NCI-H1694 treated with DMSO at 0.1 percent for 48 hours (cell line): ENCODE measurements around the gene SCN5A.
A peak's percentile ranks its signal among the peaks of the same experiment; 100 is the strongest.

Source experiments
- DNase-seq: peaks from one replicate; lab custom pipeline; 2025; lab: John Stamatoyannopoulos, UW

The SCN5A gene

DNA sequence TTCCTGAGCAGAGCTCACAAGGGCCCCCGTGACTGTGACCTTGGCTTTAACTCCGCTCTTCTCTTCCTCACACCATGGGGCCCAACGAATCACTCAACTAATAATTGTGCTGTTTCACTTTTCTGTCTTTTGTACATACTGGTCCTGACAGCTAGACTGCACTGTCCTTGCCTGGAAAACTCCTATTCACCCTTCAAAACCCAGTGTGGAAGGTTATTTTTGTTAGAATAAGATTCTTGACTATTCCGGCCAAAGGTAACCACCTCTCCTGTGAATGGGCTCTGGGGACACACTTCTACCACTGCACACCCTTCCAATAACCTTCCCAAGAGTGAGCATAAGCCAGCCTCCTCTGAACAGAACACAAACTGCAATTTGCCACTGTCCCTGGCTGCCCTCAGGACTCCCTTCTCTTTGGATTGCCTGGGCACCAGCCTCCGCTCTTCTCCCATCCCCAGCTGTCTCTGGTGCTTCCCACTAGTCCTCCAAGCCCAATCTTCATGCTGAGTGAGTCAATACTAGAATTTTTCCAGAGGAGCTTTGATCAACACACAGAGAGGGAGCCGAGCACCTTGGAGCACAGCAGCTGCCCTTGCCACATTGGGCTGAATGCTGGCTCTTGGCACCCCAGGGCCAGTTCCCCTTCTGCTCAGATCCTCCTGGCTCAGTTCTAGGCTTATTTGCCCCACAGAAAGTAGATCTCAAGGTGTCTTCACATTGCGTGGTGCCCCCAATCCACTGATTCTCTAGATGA is 2.1 kb downstream of the SCN5A start:
- DNase-seq, result no peak

DNA sequence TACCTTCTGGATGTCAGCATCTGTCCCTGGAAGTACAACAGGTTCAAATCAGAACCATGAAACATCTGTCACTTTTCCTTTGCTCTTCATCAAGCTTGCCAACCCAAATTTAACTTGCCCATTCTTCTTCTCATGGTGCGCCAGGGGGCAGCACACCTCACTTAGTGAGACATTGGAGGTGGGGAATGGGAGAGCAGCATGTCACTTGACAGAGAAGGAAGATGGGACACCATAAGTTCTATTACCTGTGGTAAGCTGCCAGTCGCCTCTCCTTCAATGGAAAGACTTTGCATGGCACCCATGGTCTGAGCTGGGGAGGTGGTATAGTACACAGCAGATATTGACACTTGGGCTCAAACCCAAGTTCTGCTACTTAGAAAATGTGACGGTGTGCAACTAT is 2.9 kb downstream of the SCN5A start:
- DNase-seq, result peak; percentile 5

DNA sequence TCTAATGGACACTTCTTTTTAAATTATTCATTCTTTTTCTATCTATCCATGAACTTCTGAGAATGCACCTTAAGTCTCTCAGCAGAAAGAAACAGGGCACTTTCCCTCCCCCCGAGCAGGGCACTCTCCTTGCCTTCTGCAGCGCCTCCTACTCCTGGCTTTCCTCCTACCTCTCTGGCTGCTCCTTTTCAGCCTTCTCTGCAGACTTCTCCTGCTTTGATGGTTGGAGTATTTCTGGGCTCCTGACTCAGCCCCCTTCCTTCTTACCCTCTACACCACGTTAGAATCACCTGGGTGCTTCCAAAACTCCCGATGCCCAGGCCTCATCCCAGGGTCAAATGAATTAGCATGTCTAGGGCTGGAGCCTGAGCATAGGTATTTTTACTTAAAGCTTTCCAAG is 3.4 kb downstream of the SCN5A start:
- no peak for DNase-seq

DNA sequence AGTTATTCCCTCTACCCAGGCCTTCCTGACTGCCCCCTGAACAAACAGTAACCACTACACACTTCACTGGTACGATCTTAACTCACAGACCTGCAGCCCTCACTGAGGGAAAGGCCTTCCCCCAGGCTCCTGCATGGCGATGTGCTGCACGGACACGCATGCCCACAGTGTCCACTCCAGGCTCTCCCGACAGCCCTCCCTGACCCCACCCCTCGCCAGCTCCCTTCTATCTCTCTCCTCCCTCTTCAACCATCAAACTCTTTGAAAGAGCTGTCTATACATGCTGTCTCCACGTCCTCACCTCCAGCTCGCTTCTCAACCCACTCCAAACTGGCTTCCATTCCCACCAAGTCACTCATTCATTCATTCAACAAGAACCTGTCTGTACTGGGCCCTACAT is 3.9 kb downstream of the SCN5A start:
- DNase-seq, result no peak

DNA sequence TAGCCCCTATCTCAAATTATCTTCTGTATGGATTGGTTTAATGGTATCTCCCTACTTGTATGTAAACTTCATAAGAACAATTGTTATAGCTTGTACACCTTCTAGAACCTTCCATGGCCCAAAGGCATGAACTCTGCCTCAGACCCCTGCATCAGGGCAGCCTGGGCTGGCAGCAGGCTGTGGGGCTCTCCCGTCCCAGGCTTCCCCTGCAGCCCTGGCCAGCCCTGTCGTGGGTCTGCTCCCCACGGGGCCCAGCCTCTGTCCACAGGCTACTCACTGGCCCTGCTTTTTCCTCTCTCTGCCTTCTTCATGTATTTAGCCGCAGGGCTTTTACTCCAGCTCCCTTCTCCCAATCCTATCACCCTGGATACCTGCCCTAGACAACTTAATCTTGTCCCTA is 4.4 kb downstream of the SCN5A start:
- DNase-seq, result no peak

DNA sequence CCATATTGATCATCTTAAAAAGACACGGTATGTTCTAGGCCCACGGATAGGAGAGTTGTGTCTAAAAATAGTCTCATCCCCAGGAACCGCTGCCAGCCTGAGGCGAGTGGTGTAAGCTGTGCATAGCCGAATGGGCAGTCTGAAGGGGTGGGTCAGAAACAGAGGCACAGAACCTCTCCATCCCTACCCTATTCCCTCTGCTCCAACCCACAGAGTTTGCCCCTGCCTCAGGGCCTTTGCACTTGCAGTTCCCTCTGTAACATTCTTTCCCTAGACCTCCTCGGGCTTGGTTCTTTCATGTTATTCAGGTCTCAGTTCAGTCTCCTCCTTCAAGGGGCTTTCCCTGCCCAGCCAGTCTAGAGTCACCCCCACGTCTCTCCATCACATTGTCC is 4.8 kb downstream of the SCN5A start:
- no peak for DNase-seq

DNA sequence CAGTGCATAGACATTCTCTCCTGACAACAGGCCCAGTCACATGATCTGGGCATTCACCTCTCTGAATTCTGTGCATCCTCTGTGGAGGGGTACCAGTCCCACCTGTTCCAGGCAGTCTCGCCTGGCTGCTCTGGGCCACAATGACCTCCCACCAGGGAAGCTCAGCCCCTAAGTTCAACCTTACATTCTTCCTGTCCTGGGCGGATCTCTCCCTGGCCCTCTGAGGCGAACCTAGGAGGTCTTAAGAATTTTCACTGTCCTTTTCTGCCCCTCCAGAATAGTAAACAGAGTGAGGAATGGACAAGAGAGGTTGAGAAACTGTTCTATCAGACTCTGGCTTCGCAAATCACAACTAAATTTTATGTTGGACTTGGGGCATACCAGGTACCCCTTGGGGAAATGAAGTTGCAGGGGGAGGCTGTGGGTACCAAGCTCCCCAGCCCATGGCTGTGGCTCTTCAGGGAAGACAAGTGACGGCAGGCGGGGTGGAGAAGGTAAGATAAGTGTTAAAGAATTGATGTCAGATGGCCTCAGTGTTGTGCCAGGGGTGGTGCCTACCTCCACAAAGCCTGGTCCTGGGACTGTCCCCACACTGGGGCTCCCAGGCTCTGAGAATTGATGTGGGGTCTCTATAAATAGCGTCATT is 5.3 kb downstream of the SCN5A start:
- DNase-seq, result no peak

DNA sequence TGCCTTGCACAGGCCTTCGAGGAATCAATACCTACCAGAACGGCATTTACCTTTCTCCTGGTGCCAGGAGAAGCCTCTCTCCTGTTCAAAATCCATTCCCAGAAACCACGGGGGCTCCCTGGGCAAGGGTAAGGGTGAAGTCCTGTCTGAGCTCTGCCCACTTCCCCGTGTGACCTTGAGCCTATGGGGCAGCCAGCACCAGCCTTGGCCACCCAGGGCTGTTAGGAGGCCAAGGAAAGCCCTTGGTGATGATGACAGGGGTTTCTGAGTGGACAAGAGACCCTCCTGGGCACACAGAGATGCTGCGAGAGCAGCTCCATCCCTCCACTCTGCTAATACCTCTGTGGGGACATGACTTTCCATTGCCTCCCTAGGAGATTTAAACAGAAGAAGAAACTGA is 5.9 kb downstream of the SCN5A start:
- no peak for DNase-seq

DNA sequence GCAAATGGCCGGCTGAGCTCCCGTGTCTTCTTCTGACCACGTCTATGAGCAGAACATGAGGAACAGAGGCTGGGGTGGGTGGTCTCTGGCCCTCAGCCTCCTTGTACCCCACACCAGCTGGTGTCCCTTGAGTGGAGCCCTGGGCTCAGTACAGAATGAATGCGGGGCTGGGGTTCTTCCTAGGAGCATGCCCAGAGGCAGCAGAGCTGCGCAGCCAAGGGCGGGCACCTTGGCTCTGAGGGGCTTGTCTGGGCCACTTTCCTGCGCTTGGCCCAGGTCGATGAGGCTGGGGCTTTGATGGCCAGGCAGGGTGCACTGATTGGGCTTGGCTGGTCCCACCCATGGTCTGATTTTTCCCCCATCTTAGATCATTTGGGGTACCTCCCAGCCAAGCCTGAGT is 6.4 kb downstream of the SCN5A start:
- no peak for DNase-seq

DNA sequence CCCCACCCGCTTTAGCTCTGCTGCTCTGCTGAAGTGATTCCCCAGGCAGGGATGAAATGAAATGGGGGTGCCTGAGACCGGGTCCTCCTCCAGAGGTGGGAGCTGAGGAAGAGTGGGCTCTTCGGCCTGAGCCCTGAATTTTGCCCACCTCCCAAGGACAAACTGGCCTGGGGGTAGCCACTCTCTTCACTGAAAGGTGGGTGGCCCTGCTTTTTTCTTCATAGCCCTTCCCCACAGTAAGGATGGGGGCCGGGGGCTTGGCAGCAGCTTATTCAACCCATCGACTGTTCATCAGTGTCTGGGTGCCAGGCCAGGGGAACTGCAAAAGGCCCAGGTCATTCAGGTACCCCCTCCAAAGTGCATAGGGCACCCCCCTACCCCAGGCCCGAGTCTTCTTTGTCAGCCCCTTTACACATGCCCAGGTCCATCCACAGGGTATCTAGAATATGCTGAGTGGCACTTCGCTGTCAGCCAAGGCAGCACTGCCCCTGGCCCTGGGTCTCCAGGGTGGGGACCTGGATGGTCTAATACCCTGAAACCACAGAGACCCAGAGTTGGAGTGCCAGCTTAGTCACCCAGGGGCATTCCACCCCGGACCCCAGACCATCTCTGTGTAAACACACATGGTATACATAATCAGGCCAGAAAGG is 7.9 kb downstream of the SCN5A start:
- no peak for DNase-seq

DNA sequence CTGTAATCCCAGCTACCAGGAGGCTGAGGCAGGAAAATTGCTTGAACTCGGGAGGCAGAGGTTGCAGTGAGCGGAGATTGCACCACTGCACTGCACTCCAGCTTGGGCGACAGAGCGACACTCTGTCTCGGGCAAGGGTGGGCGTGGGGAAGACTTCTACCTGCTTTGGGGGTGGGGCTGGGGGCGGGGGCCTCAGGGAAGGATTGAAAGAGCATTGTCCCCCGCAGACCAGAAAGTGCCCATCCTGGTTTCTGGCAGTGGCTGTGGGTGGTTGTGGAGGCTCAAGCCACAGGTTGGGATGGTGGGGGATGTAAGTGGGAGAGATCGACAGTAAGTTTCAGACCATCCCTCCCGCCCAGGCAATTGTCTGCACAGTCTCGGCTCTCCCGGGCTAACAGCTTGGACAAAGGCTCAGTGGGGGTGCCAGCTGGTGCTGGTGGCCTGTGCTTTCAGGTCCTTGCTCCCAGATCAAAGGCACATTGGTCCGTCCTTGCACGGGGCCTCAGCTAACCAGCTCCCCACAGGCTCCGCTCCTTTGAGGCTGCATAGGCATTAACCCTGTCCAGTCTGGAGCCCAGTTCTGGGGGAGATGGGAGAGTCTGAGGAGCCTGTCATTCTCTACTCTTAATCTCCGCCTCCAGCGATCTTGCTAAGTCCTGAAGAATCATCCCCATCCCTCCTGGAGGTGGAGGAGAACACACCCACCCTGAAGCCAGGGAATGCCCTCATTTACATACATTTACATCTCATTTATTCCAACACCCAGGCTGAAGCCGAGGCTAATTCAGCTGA is 8.6 kb downstream of the SCN5A start:
- no peak for DNase-seq

DNA sequence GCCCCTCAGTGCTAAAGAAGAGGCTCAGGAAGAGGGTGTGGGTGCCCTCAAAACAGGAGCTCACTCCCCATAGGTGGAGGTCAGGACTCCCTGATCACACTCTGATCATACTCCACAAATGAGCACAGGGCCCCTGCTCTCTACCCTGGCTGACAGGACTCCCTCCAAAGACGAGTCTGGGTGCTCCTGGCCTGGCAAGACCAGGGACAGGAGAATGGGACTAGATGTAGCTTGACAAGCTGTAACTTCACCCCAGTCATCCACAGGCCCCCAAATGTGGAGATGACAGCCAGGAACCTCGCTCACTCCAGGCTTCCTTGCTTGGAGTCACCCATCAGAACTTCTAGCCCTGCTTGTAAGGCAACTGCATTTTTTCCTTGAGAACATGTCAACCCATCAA is 11.1 kb downstream of the SCN5A start:
- no peak for DNase-seq

DNA sequence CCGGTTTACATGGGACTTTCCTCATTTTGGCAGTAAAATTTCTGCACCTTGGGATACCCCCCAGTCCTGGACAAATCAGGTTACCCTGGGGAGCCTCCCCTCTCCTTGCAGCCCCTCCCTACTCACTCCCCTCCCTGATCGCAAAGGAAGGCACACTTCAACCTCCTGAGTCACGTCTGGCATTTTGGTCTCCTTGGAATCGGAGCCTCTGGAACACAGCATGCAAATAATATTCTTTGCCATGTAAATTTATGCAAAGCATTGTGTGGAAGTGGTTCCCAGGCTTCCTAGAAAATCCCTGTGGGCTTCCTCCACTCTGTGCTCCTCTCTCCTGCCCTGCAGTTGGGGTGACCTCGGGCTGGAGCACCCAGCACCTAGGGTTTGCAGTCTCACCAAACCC is 11.6 kb downstream of the SCN5A start:
- no peak for DNase-seq

DNA sequence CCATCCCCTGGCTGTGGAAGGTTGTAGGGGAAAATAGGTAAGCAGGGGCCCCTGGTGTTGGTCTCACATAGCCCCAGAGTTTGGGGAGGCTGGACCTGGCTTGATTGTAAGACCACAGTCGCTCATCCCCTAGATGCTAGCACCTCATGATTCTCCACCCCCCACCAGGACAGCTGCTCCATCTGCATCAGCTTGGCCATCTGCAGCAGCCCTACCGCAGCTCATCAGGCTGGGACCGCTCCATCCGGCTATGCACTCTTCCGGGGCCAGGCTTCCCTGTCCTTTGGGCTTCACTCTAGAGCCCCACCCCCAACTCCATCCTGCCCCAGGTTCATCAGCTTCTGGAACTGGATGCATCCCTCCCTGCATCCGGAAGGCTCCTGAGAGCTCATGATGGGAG is 12.6 kb downstream of the SCN5A start:
- DNase-seq, result no peak

DNA sequence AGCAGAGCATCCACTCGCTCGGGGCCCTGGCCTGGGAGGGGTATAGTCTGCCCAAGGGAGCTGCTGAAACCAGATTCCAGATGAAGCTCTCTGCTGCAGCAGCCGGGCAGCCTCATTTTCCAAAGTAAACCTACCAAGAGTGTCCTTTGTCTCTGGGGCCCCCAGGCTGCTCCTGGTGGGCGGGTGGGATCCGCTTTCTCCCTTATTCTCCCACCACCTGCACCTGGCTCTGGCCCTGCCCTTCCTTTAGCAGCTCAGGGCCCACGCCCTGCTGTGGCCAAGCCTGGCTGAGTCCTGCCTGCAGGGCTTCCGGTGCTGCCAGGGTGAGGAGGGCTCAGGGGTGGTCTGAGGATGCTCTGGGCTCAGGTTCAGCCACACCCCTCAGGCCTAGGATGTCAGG is 13.0 kb downstream of the SCN5A start:
- no peak for DNase-seq

DNA sequence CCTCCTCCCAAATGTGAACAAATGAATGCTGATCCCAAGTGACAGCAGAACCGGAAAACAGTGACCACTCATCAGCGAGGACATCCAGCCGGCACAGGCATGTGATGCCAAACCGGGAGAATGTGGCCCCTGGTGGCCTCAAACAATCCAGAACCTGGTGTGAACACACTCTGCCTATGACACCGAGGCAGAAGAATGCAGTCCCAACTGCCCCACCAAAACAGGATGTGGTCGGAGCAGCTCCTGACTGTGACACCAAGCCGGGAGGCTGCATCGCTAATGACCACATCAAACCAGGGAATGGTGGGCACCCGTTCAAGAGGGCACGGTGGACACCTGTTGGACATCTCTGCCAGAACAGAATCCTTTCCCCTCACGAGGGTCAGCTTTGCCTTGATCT is 15.4 kb downstream of the SCN5A start:
- DNase-seq, result no peak

DNA sequence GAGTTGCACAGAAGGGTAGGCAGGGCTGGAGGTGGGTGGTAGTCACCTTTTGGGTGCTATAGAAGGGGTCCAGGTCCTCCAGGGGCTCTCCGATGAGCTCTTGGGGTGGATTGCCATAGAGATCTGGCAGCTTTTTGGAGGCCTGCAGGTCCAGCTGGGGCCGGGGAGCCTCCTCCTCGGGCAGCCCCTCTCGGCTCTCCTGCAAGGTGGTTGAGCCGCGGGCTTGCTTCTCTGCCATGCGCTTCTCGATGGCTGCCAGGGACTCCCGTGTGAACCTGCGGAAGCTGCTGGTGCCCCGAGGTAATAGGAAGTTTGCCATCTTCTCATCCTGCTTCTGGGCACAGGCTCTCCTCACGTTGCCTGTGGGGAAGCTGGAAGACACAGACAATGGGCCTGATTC is 16.5 kb downstream of the SCN5A start:
- no peak for DNase-seq

DNA sequence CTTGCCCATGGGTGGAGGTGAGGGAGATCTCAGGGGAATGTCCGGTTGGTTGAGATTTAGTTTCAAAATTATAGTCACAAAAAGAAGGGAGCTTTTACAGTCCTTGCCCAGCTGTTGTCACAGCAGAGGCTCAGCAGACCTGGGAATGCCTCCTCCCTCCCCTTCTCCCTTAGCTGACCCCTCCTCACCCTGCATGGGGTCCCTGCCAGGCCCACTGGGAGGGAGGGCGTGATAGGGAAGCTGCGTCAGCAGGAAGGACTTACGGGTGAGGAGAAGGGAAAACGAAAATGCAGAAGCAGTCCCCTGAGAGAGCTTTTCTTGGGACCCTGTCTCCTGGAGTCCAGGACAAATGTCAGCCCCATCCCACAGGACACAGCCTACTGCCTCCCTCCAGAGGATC is 18.9 kb downstream of the SCN5A start:
- no peak for DNase-seq

DNA sequence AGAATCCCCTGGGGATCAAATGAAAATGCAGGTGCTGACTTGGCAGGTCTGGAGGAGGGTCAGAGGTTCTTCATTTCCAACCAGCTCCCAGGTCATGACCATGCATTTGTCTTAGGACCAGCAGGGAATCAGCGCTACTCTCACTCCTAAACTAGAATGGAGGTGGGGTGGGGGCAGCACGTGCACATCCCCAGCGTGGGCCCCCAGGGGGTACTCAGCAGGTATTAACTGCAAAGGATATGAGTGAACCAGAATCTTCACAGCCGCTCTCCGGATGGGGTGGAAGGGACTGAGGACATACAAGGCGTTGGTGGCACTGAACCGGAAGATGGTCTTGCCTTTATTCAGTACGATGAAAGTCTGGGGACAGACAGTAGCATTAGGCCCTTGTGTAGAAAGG is 19.4 kb downstream of the SCN5A start:
- DNase-seq, result no peak

DNA sequence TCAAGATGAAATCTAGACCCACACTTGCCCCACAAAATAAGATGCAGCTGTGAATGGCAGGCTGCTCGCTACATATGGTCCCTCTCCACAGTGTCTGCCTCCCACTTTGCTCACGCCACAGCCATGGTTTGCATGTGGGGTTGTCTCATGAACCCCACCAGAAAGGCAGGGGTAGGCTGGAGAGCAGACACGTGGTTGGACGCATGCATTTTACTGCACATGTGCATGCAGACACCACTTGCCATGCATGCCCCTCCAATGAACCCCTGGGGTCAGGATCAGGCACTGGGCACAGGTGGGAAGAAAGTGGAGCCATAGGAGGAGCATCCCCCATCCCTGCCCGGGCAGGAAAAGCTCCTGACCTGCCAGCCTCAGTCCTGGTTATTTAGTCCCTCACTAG is 20.7 kb downstream of the SCN5A start:
- DNase-seq, result no peak

DNA sequence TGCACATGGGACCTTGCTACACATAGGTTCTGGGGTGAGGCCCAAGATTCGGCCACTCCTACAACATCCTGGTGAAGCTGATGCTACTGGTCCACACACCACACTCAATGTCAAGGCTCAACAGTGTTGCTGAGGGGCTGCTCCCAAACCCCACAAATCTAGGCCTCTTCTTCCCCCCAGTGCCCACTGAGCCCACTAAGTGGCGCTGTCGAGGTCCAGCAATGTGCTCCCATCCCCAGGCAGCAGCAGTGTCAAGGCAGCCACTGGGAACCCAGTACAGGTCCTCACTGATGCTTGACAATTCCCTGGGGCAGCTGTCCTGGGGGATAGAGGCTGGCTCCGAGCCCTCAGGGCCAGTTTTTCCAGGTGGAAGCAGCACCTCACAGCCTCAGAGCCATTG is 21.5 kb downstream of the SCN5A start:
- no peak for DNase-seq

DNA sequence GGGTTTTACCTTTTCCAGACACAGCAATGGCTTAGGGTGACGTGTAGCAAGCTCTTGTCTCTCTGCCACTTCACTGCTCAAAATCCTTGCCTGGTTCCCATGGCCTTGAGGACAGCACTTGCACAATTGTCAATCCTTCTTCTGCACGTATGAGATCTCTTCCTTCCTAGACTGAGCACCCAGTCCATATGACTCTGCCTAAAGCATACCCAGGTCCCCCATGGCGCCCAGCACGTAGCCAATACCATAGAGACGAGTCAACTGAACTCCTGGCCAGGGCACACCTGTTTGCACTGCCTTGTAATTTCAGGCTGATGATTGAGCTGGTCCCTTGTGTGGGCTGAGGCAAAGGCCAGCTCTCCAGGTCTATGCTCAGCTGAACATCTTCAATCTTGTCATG is 23.3 kb downstream of the SCN5A start:
- DNase-seq, result no peak

DNA sequence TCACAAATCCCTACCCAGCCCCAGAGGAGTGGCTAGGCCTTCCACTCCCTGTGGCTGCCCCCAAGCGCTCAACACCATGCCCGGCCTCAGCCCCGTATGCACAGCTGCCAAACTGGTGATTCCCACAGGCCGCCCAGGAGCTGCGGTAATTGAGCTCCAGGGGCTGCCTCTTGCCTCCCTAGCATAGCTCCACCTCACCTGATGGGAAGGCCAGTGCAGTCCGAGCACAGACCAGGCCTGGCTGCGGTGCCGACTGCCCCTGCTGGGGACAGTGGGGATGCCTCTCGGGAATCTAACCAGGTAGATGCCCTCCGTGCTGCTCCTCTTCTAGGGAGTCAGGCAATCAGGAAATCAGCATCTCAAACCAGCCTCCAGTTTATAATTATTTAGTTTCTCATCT is 25.9 kb downstream of the SCN5A start:
- no peak for DNase-seq
